NCI-H2171 (cell line): Measurements from ENCODE around the gene NME3.

Source experiments
- DNase-seq: peaks from one replicate; lab custom pipeline; 2025; lab: John Stamatoyannopoulos, UW

Gene NME3

DNA sequence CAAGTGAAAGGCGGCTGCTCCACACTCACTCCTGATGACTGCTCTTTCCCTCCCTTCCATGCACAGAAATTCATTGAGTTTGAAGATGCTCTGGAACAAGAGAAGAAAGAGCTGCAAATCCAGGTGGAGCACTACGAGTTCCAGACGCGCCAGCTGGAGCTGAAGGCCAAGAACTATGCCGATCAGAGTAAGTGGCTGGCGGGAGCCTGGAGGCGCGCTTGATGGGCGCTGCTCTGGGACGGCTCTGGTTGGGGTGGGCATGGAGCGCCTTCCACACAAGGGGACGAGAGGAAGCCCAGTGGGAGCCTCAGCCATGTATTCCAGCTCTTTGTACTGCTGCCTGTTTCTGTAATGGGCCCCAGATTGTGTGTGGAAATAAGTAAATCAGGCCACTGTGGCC lies 46.9 kb downstream of the NME3 start:
- DNase-seq, result no peak

GRCh38 chr16:1723450-1724147 lies 47.7 kb downstream of the NME3 start:
- no peak for DNase-seq

GRCh38 chr16:1721372-1721771 lies 50.0 kb downstream of the NME3 start:
- no peak for DNase-seq
